Myocyte (in vitro differentiated cells): ENCODE results near the gene VPS52. TPM values are rescaled to one million over a fixed set of nuclear protein-coding genes. Genes with fewer than 3 reads are reported as not detected.
A peak's percentile ranks its signal among the peaks of the same experiment; 100 is the strongest.
"Not testable (repeated sequence)": the region's sequence is repeated elsewhere in the genome, so short reads cannot be mapped to it uniquely, and the experiment has no call there.

Experiments used
- DNase-seq: peaks from one replicate; pipeline ENCODE4 v3.0.0-alpha.2; 2012; ENCODE audit warnings: low read depth
- total RNA-seq: library from RNA; depleted of rRNA; stranded (reverse); fragments of >200 nt; gene quantifications from 2 replicates; pipeline ENCODE4 v1.2.3, GENCODE V29; 2014

The VPS52 gene
- total RNA-seq, 1 donor from 2014 or later = 45.9 TPM

DNA sequence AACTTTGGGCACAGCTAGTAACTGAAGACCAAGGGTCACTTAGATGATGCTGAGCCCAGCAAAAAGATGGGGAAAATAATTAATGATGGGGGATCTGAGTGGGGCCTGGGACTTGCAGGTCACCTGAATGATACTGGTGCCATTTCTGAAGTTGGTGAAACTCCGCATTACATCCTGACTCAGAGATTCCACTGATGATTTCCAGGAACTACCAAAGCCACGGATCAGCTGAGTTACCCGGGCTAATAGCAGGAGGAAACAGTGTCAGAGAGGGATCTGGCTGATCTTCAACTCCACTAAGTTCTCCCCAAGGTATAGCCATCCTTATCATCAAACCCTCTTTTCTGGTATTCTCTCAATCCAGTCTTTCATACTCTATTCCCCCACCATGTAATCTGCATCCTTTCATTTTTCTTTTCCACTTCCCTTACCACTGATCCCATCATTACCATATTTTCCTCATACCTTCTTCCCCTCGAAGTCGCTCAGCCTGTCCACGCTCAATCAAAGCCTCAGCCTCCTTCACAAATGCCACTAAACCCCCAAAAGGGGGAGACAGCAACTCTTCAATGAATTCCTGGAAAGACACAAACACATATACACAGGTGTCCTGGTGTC is 20.2 kb downstream of the VPS52 start:
- no peak for DNase-seq

DNA sequence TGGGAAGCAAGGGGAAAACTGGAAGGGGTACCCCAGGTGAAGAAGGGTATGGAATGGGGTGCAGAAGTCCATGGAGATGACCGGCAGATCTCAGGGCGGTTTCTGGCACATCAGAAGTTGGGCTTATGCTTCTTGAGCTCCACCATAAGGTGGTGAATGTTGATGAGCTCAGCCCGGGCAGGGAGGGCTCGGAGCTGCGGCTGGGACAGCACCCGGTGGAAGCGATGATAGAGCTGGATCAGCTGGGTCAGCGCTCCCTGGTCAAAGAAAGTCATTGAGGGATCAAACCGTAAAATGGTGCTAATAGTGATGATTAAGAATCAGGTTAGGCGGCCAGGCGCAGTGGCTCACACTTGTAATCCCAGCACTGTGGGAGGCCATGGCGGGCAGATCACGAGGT is 20.9 kb downstream of the VPS52 start:
- no peak for DNase-seq

DNA sequence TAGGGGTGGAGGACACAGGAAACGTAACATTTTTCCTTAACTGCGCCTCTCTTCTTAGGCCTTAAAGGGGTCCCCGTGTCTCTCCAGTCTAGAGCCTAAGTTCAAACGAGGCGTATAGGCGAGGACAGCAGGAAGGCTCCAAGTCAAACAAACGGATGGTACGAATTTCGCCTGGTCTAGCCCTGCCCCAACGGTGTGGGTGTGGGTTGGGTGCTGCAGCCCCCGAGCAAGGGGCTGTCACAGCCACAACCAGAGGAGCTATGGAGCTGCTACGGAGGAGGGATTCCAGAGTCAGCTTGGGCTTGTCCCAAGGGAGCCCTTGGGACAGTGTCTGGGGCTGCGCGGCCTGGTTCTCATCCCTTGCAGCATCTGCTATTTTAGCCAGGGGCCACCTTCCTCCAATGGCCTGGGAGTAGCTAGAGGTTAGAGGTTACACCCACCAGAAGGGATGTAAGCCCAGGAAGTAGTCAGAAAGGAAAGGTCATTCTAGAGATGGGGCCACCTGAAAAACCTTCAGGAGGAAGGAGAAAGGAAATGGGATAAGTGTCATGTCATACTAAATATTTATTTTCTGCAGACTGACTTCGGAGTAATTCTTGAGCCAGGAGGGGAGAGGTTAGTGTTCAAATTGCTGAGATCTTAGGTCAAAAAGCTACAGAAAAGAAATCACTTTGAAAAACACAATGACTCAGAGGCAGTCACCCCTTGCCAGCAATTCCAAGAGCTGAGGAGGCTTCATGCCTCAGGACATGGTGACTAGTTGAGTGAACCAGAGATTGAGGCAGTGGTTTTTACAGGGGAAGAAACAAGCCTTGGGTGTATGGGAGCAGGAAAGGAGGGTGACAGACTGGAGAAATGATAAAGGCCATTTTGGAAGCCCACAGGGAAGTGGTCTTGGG is 21.7 kb downstream of the VPS52 start:
- DNase-seq = peak; percentile 53

DNA sequence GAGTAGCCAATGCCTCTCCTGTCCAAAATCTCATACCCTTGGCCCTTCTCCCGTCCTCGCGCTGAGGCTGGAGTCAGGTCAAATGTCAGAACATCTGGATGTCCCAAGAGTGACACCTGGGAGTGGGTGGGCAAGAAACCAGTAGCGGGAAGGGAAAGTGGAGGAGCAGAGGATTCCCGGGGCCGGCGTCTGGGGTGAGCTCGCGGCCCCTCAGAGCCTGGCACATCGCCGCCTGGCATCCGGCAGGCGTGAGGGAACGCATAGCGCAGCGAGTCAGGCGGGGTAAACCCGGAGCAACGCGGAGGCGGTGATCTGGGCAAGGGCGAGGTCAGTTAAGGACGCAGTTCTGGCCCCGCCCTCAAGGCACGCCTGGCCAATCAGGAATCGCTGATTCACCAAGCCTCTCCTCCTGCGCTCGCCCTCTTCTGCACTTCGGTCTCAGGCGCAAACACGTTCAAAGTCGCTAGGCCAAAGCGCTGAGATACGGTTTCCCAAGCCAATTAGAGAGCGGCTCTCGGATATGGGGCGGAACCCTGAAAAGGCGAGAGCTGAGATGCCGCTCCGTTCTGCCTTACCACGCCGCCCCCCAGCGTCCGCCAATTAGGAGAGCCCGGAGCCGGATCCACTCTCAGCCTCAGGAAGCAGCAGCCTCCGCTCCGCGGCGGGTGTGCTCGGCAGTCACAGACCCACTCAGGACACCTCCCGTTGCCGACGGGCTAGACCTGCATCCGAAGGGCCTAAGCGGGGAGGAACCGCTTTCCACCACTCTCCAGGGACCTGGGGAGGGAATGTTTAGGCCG is 22.5 kb downstream of the VPS52 start:
- DNase-seq = peak; percentile 100

DNA sequence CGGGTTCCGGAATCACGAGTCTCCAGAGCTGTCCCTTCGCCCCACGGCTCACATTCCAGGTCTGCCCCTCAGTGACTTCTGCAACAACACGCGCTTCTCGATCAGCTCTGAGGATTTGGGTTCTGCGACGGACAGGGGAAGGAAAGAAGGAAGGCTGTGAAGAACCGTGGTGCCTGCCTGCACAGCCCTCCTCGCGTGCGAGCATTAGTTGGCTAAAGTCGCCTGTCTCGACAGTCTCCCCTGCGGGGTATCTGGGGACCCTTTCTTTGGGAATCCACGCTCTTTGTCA is 23.1 kb downstream of the VPS52 start:
- DNase-seq = peak; percentile 61

DNA sequence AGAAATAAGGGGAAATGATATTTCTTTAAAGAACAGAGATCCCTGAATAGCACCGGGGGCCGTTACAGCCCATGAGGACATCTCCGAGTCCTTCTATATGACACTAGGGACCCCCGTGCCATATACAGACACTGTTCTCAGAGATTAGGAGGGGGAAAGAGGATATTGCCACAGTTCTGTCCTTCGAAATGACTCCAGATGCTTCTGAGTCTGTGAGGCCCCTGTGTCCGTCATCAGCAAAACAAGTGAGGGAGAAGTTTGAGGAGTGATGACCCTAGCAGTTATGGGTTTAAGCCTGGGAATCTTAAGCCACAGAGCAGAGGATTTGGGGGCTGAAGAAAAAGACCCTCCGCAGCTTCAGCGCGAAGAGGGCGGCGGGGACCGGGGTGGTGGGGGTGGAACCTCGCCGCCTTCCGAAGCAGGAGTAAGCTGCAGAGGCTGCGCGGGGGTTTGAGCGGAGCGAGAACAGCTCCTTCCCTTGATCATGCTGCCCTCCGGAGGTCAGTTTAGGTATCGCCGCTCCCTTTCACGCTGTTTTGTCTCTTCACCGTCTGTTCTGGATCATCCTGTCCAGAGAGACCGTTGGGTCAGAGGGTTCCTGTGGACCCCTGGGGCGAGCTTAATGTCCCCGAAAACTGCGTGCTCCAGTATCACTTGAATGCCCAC is 23.6 kb downstream of the VPS52 start:
- peak; percentile 87 for DNase-seq

DNA sequence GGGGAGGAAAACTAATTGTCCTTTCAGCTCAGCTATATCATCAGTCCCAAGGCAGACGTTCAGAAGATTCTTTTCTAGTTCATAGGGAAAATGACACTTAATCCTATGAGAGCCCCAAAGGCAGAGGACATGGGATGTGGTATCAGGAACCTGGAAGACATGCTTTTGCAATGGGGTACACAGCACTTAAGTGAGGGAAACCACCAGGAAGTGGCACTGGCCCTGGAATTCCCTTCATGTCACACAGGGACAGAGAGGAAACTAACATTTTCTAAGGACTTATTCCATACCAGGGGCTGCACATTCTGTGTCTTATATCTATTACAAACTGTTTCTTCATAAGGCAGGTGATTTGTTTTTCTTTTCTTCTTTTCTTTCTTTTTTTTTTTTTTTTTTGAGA is 28.2 kb downstream of the VPS52 start:
- no peak for DNase-seq

DNA sequence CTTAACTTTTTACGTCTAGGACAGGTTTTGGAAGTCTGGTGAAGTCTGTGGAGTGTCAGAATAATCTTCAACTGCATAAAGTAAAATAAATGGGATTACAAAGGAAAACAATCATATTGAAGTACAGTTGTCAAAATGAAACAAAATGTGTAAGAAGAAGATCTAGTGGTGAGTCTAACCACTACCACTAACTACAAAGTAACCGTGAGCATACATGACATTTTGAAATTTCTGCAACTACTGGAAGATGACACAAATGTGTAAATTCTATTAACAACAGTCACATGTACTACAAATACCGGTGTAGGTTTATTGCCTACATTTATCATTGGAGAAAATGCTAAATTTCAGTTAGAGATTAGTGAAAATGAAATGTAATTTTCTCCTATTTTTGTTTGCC is 29.7 kb downstream of the VPS52 start:
- no peak for DNase-seq

DNA sequence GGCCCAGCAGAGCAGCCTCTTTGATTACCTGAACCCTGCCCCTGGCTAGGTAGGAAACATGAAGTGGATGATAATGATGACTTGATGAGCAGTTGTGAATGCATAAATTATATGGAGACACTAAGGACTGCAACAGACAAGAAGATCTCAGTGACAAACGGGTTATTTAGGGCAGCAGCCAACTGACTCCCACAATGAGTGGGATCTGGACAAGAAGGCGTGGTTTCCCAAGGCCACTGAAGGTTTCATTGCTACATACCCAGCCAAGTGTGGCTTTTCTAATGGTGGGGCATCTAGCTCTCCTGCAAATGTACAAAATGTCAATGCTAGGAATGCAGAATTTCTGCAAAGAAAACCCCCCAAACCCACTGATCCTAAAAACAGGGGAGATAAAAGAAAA is 33.9 kb downstream of the VPS52 start:
- no peak for DNase-seq

DNA sequence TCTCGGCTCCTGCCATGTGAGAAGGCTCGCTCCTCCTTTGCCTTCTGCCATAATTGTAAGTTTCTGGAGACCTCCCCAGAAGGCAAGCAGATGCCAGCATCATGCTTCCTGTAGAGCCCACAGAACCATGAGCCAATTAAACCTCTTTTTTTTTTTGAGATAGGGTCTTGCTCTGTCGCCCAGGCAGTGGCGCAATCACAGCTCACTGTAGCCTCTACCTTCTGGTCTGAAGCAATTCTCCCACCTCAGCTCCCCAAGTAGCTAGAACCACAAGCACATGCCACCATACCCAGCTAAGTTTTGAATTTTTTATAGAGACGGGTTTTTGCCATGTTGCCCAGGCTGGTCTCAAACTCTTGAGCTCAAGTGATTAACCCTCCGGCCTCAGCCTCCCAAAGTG is 34.8 kb downstream of the VPS52 start:
- DNase-seq = no peak

DNA sequence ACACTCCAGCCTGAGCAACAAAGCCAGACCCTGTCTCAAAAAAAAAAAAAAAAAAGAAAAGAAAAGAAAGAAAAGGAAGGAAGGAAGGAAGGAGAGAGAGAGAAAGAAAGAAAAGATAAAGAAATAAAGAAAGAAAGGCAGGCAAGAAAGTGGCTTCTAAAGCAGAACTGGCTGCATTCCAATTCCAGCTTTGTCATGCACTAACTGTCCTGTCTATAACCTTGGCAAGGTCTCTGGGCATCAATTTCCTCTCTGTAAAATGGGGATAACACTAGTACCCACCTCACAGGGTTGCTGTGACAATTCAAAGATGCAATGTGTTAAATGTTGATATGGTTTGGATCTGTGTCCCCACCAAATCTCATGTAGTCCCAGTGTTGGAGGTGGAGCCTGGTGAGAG is 35.3 kb downstream of the VPS52 start:
- no peak for DNase-seq

DNA sequence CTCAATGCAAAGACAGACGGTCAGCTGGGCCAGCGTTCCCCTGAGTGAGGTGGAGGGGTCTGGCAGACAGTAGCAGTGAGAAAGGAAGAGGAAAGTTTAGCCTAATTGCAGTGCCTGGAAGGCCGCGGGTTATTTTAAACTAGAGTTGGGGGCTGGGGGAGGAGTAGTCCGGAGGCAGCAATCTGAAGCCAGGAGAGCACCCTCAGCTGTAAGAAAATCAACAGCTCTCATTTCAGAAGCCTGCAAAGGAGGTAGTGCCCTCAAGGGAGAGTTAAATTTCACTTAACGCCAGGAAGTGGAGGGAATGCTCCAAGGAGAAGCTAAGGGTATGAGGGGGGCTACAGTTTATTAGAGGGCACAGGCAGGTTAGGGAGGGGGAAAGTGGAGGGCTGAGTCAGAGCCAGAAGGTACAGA is 36.4 kb downstream of the VPS52 start:
- no peak for DNase-seq

DNA sequence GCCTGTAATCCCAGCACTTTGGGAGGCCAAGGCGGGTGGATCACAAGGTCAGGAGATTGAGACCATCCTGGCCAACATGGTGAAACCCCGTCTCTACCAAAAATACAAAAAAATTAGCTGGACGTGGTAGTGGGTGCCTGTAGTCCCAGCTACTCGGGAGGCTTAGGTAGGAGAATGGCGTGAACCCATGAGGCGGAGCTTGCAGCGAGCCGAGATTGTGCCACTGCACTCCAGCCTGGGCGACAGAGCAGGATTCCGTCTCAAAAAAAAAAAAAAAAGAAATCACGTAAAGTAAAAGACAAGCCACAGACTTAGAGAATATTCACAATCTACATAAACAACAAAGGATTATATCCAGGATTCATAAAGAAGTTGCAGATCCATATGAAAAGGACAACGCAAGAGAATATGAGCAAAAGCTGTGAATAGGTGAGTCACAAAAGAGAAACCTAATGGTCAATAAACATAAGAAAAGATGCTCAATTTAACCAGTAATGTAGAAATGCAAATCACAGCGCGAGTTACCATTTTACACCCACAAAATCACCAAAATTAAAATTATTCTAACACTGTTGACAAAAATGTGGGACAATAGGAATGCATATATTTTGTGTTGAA is 45.1 kb downstream of the VPS52 start:
- DNase-seq = not testable (repeated sequence)

DNA sequence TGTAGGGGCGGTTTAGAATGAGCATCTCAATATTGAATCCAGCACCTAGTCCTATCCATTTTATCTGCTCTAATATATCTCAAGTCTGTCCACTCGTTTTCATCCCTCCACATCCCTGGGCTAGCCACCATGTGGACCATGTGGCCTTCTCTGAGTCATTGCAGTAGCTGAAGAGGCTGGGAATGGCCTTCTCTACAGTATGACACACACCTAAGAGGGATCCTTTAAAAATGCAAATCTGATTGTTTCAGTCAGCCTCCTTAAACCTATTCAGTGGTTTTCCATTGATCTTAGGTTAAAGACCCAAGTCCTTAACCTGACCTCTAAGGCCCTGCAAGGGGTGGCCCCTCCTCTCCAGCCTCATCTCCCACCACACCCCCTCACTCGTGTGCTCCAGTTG is 54.0 kb downstream of the VPS52 start:
- DNase-seq = no peak

DNA sequence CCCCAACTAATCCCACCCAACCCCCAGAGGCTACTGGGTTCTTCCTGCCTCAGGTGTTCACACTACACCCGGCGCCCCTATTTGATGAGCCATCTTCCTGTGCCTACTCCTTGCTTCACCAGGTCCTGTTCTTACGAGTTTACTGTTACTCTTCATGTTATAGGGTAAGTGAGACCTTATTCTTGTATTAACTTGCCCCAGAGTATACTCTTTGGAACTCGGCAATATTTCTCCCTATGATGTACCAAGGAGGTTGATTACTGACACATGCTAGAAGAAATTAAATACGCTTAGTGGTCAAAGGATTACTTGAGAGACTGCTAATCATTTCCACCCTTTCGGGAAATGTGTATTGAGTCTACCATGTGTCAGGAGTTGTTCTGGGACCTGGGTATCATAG is 54.4 kb downstream of the VPS52 start:
- no peak for DNase-seq

DNA sequence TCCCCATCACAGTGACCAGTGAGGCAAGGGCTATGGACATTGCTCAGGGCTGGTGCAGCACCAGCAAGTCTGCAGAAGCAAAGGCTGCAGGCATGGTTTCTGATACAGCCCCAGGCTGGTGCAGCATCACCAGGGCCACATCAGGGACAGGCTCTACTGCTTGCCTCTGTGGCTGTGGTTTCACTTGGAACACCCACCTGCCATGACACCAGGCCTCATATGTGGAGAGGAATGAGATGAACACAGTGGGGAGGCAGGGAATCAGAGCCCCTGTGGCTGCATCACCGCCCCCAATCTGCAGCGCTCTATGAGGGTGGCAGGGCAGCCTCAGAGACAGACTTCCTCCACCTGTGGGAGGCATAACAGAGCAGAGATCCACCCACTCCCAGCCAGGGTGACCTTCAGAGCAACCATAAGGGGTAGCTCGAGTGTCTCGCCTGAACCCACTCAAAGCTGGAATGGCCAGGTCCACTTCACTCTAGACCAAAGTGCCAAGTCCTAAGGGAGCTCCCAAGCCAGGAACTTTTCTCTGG is 55.5 kb downstream of the VPS52 start:
- DNase-seq = no peak

DNA sequence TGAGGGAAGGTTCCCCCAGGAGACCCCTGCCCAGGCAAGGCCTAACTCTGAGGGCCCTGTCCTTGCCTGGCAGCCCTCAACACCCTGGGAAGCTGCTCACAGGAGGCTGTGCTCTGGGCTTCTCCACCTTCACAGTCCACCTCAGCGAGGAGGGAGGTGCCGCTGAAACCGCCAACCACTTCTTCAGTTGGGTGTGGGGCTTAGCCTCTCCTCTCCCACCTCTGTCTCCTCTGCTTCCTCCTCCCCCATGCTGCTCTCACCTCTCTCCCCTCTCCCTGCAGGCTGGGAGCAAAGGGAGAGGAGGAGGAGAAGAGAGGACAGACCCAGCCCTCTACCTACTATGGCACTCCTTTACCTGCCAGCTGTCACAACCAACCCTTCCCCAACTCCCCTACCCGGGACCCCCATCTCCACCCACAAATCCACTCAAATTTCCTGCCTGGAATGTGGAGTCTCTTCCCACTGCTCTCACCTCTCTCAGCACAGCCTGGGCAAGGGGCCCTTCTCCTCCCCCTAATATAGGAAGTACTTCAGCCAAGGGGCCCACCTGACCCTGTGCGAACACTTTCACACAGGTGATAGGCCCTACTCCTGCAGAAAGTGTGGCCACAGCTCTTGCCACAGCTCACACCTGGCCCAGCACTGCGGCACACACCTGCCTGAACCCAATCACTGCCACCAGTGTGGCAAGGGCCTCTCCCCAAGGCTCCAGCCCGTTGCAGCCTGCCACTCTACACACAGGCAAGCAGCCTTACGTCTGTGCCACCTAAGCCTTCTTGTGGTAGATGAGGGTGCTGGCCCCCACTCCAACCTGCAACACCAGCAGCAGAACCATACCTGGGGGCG is 56.2 kb downstream of the VPS52 start:
- DNase-seq = no peak

DNA sequence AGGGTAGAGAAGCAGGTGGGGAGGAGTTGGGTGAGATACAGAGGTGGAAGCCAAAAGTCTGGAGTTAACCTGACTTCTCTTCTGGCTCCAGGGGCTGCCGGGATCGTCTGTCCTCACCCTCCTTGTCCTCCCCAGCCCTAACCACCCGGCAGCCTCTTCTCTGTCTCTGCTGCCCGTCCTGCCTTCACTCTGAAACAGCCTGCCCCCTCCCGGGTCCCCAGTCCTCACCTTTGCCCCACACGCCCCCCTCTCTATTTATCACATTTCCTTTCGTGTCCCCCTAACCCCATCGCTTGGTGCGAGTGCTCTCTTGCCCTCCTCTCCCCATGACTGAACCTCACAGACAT is 57.7 kb downstream of the VPS52 start:
- no peak for DNase-seq

DNA sequence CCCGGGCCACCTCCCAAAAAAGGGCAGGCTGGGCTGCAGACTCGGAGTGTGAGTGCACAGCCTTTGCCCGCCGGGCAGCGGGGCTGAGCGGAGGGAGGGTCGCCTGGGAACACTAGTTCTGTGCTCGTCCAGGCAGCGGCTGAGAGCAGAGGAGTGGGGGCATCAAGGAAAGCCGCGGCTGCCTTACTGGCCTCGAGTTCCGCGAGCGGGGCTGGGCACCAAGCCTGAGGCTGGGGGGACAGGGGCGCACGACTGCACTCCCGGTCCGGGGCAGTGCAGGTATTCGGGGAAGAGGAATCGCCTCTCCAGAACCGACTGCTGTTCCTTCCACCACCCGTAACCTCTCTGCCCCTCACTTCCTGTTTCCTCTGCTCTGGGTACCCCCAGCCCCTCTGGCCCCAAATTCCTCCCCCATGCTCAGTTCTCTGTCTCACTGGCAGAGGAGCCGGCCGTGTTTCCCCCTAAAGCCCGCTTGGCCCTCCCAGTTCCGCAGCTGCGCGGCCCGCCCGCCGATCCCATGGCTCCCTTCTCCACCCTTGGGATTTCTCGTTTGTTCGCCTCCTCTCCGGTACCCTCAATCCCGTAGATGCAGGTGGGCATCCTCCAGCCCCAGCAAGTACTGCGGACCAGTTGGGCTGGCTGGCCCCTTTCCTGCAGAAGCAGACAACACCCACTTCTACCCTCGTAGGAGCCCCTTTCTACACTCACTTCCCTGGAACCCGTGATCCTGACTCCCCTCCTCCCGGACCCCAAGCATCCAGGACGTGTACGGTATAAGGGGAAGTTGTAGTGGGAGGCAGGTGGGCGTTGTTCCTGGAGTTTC is 58.3 kb downstream of the VPS52 start:
- peak; percentile 42 for DNase-seq

DNA sequence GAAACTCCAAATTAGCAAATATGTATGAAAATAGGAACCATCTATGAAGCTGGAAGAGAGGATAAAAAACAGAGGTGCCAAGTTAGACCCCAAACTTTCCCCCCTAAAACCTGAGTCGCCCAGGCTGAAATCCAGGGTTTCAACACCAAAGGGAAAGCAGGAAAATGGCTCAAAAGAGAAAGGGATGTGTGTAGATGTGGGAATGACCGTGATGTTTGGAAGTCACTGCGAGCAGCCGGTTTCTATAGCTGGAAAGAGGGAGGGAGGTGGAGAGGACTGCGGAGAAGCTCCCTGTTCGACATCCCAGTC is 58.9 kb downstream of the VPS52 start:
- no peak for DNase-seq
